ENCODE measurements around the gene PSPC1. TPM values are rescaled to one million over a fixed set of nuclear protein-coding genes. Genes with fewer than 3 reads are reported as not detected.

PSPC1 gene
- total RNA-seq = 23.0 and 28.6 TPM in 2 replicates

GRCh38 chr13:19782727-19783682 is at the start of gene PSPC1:
TSS of gene PSPC1 (minus strand) at chr13:19782945. CDS start at chr13:19782757, 188 bp downstream.

Other genes with a start within 250 kb of the PSPC1 start
- gene TPTE2, start 221.4 kb downstream of the PSPC1 start, total RNA-seq = not detected in 2 replicates
- 15.3 and 16.5 TPM in 2 replicates for gene MPHOSPH8, start 149.3 kb downstream of the PSPC1 start, total RNA-seq
- 6.3 and 9.9 TPM in 2 replicates for gene ZMYM5, start 80.7 kb upstream of the PSPC1 start, total RNA-seq
- 25.6 and 34.0 TPM in 2 replicates for gene ZMYM2, start 175.8 kb upstream of the PSPC1 start, total RNA-seq

All from cardiac ventricle fibroblast (primary cell).